Upper lobe of right lung (tissue), 1 donor: ENCODE results near the gene CDH13. TPM values are rescaled to one million over a fixed set of nuclear protein-coding genes. Genes with fewer than 3 reads are reported as not detected.

Experiments
- ATAC-seq: fragments of 200-7000 bp; cut with Tn5 transposase; one replicate; pipeline ENCODE4 v1.9.1; 2020; ENCODE audit warnings: mild to moderate bottlenecking, moderate library complexity
- DNase-seq: peaks from one replicate; pipeline ENCODE4 v3.0.0-alpha.2; 2020
- H3K27ac ChIP-seq: fragments of 200-600 bp; one replicate; pipeline ENCODE4 v1.8.0; 2022
- H3K27me3 ChIP-seq: fragments of 200-600 bp; one replicate; pipeline ENCODE4 v1.8.0; 2022; ENCODE audit warnings: mild to moderate bottlenecking
- H3K36me3 ChIP-seq: fragments of 200-600 bp; one replicate; pipeline ENCODE4 v1.8.0; 2022
- H3K4me1 ChIP-seq: fragments of 200-600 bp; one replicate; pipeline ENCODE4 v1.8.0; 2022
- H3K4me3 ChIP-seq: fragments of 200-600 bp; one replicate; pipeline ENCODE4 v1.8.0; 2022; ENCODE audit warnings: mild to moderate bottlenecking
- H3K9me3 ChIP-seq: fragments of 200-600 bp; one replicate; pipeline ENCODE4 v1.8.0; 2022
- CTCF ChIP-seq: fragments of 200-600 bp; IDR thresholded peaks from one replicate; pipeline ENCODE4 v1.8.0; 2022; ENCODE audit warnings: antibody characterized with exemption
- intact Hi-C: fragments of 100-400 bp; cut with DNase I; formaldehyde crosslinking; loops from one replicate; pipeline ENCODE4 v1.11.0; 2022
- total RNA-seq: library from RNA; stranded (reverse); fragmentation: NEBNext Ultra II Directional; extraction: Animal tissue kit (Norgen Biotek cat#: 25700); gene quantifications from one replicate; pipeline ENCODE4 v1.2.1, GENCODE V29; 2021
- donor health status: DM: no; HTN: yes; CAD: no; lungs with severe emphysema.

CDH13 gene
- total RNA-seq, 1 donor from 2014 or later = 27.2 TPM

GRCh38 chr16:83676086-83676485 is 1049.3 kb downstream of the CDH13 start:
- Histone ChIP-seq H3K27ac (no peak overlapping the region), H3K4me1 (no peaks in the 10 kb centered on the region), H3K4me3 (no peak overlapping the region), H3K9me3 (no peaks in the 10 kb centered on the region), H3K27me3 (no peaks in the 10 kb centered on the region), H3K36me3 (no peaks in the 10 kb centered on the region)
- no peak for TF ChIP-seq CTCF
- no peak for ATAC-seq
- intact Hi-C loops = no loop called here
- DNase-seq = no peak

GRCh38 chr16:83680980-83681379 is 1054.2 kb downstream of the CDH13 start:
- no peak overlapping the region for H3K4me3 ChIP-seq
- no peaks in the 10 kb centered on the region for H3K27me3 ChIP-seq
- intact Hi-C loops = no loop called here
- H3K9me3 ChIP-seq = no peaks in the 10 kb centered on the region
- DNase-seq (no peak), ATAC-seq (no peak)
- no peak for TF ChIP-seq CTCF
- no peaks in the 10 kb centered on the region for H3K36me3 ChIP-seq
- no peak overlapping the region for H3K27ac ChIP-seq
- no peaks in the 10 kb centered on the region for H3K4me1 ChIP-seq

GRCh38 chr16:83681381-83681956 is 1054.7 kb downstream of the CDH13 start:
- intact Hi-C loops = no loop called here
- H3K4me3 ChIP-seq = no peak overlapping the region

GRCh38 chr16:83682116-83682867 is 1055.5 kb downstream of the CDH13 start:
- Histone ChIP-seq H3K36me3 (no peaks in the 10 kb centered on the region), H3K9me3 (no peaks in the 10 kb centered on the region), H3K4me1 (no peaks in the 10 kb centered on the region), H3K27ac (no peak overlapping the region), H3K4me3 (no peak overlapping the region), H3K27me3 (no peaks in the 10 kb centered on the region)
- no peak for ATAC-seq
- intact Hi-C loops = no loop called here
- no peak for DNase-seq
- TF ChIP-seq CTCF = no peak

More at GRCh38 chr16:83681381-83681956, 1054.7 kb downstream of the CDH13 start:
- DNase-seq = no peak
- no peak overlapping the region for H3K27ac ChIP-seq
- no peaks in the 10 kb centered on the region for H3K9me3 ChIP-seq
- ATAC-seq = no peak
- no peaks in the 10 kb centered on the region for H3K4me1 ChIP-seq
- TF ChIP-seq CTCF = no peak
- H3K27me3 ChIP-seq = no peaks in the 10 kb centered on the region
- no peaks in the 10 kb centered on the region for H3K36me3 ChIP-seq

- Histone ChIP-seq H3K4me1 (no peaks in the 10 kb centered on the region), H3K27me3 (no peaks in the 10 kb centered on the region), H3K36me3 (no peaks in the 10 kb centered on the region), H3K9me3 (no peaks in the 10 kb centered on the region), H3K27ac (no peak overlapping the region), H3K4me3 (no peak overlapping the region)
- intact Hi-C loops = no loop called here
- DNase-seq = no peak
- ATAC-seq = no peak
- TF ChIP-seq CTCF = no peak
Measured at GRCh38 chr16:83682868-83683235, 1056.1 kb downstream of the CDH13 start.
